Activated naive CD4-positive, alpha-beta T cell treated with Interleukin-2 at 50 U/mL for 16 hours (primary cell): ENCODE results near the gene GRIK5.
"Not testable (repeated sequence)": the region's sequence is repeated elsewhere in the genome, so short reads cannot be mapped to it uniquely, and the experiment has no call there.

ENCODE experiments used
- DNase-seq: peaks from one replicate; pipeline ENCODE4 v3.0.0-alpha.2; 2020

GRIK5 gene

DNA sequence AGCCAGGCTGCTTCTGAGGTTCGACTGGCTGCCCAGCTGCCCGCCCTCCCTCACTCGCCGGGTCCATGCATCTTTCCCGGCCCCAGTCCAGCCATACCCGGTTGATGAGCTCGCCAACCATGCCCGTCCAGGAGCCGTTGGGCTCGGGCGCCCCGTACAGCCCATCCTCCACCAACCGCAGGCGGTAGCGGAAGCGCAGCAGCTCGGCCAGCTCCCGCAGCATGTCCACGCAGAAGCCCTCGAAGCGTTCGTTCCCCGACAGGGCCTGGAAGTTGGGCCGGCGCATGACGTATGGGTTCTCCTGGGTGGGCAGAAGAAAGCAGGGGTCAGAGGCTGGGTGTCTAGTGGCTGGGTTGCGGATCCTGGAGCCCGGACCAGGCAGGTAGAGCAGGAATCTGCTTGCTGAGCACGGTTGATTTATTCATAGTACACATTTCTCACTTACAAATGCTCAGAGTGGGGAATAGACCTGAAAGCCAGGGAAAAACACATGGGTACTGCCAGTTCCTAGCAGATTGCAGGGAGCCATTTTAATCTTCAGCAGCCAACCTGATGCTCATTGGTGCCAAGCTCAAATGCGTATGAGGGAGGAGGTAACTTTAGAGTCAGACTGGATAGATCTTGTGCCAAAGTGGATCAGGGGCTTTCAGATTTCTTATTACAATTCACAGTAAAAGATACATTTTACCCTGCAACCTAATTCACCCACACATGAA, 27.4 kb downstream of the GRIK5 start:
- DNase-seq, result no peak

DNA sequence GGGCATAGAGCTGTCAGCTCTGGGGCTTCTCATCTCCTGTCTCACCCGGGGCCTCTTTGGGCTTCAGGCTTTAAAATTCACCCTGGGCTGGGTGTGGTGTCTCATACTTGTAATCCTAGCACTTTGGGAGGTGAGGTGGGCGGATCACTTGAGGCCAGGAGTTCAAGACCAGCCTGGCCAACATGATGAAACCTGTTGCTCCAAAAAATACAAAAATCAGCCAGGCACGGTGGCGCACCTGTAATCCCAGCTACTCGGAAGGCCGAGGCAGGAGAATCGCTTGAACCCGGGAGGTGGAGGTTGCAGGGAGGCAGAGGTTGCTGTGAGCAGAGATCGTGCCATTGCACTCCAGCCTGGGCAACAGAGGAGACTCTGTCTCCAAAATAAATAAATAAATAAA, 29.5 kb downstream of the GRIK5 start:
- DNase-seq, result not testable (repeated sequence)

DNA sequence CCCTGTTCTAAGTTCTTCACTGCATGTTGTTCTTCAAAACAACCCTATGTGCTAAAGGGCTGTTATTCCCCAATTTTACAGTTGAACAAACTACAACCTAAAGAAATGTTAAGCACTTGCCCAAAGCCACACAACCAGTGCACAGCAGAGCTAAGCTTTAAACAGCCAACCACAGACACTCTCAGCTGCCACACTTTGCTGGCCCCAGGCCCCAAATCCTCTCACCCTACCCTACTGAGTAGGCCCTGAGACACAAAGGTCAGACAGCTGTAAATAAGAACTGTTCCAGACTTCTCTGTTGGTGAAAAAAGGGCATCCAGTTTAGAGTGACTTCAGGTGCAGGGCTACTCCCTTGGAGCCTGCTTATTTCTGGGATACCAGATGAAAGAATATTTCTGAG, 30.0 kb downstream of the GRIK5 start:
- no peak for DNase-seq

DNA sequence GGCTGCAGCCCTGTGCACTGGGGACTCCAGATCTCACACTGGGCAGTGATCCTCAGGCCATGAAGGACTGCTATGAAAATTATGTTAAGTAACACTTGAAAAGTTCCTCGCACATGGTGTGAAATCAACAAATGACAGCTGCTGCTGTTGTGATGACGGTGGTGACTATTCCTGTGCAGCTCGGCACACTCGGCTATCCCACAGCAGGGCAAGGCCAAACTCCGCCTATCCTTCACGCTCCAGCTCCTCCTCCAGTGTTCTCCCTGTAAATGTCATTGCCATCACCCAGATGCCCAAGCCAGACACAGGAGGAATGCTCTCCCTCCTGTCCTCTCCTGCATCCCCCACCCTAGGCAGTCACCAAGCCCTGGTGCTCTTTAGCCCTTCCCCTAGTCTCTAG, 31.3 kb downstream of the GRIK5 start:
- DNase-seq, result no peak

DNA sequence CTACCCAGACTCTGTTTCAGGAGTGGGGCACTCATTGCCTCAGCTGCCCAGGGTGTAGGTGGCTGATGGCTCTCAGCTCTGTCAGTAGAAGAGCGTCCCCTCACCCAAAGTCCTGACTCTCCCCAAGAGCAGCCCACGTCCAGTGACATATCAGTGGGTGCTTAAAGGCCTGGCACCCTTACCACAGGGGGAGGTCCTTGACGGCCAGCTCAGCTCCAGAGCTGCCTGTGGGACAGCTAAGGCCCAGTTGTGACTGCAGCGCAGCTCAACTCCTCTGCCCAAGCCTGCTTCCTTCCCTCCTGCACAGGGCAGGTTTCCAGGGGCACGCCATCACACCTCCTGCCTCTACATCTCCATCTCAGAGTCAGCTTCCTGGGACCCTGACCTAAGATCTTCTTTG, 32.4 kb downstream of the GRIK5 start:
- no peak for DNase-seq

DNA sequence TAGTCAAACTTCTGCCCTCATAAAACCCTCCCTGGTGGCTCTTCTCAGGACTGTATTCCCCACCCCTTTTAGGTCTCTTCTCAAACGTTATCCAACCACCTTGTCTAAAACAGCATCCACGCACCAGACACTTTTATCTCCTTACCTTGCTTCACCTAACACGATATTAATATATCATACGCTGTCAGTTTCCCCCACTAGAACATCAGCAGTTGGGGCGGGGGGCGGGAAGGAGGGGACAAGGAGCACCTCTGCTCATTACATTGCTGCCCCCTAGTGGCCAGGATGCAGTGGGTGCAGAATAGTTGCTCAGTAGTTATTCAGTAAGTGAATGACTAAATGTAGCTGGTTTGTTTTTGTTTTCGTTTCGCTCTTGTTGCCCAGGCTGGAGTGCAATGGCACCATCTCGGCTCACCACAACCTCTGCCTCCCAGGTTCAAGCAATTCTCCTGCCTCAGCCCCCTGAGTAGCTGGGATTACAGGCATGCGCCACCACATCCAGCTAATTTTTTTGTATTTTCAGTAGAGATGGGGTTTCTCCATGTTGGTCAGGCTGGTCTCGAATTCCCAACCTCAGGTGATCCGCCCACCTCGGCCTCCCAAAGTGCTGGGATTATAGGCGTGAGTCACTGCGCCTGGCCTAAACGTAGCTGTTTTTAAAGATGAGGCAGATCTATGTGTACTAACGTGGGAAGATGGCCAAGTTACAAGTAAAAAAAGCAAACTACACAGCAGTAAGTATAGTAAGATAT, 35.2 kb downstream of the GRIK5 start:
- peak; percentile 67 for DNase-seq

DNA sequence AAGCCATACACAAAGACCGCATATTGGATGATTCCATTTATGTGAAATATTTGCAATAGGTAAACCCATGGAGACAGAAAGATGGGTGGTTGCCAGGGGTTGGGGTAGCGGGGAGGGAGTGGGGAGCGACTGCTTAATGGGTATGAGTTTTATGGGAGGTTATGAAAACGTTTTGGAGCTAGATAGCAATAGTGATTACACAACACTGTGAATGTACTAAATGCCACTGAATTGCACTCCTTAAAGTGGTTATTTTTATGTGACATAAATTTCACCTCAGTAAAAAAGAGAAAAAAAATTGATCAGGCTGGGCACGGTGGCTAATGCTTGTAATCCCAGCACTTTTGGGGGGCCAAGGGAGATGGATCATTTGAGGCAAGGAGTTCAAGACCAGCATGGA, 36.6 kb downstream of the GRIK5 start:
- no peak for DNase-seq

DNA sequence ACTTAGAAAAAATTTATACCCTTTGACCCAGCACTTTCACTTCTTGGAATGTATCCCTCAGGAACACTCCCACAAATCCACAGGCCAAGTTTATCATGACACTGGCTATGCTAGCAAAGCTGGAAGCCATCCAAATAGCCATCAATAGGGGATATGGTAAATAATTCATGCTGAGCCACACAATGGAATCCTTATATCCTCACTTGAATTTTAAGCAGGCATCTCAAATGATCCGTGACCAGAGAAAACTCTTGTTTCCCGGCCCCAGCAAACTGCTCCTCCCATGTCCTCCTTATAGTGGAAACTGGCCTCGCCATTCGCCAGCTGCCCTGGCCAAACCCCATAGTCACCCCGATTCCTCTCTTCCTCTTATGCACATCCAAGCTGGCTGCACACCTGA, 37.6 kb downstream of the GRIK5 start:
- no peak for DNase-seq

DNA sequence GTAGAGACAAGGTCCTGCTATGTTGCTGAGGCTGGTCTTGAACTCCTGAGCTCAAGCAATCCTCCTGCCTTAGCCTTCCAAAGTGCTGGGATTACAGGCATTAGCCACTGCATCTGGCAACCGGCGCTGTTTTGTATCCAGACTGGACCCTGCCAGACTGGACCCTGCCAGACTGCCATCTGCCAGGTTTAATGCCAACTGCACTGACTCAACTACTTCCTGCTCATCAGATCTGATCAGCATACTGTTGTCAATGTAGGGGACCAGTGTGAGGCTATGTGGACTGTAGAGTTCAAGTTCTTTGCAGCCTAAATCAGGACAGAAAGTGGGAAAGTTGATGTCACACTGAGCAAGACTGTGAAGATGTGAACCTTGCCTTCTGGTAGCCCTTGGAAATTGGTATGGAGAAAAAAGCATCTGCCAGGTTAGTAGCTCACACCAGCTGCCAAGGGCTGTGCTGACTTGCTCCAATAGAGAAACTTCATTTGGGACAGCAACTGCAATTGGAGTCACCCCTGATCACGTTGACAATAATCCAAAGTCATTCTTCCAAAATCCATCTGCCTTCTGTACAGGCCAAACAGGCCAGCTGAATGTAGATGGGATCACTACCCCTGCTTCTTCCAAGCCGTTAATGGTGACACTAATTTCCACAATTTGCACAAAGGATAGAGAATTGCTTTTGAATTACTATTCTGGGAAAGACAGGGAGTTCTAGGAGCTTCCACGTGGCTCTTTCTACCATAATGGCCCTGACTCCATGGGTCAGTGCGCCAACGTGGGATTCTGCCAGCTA, 39.2 kb downstream of the GRIK5 start:
- no peak for DNase-seq

DNA sequence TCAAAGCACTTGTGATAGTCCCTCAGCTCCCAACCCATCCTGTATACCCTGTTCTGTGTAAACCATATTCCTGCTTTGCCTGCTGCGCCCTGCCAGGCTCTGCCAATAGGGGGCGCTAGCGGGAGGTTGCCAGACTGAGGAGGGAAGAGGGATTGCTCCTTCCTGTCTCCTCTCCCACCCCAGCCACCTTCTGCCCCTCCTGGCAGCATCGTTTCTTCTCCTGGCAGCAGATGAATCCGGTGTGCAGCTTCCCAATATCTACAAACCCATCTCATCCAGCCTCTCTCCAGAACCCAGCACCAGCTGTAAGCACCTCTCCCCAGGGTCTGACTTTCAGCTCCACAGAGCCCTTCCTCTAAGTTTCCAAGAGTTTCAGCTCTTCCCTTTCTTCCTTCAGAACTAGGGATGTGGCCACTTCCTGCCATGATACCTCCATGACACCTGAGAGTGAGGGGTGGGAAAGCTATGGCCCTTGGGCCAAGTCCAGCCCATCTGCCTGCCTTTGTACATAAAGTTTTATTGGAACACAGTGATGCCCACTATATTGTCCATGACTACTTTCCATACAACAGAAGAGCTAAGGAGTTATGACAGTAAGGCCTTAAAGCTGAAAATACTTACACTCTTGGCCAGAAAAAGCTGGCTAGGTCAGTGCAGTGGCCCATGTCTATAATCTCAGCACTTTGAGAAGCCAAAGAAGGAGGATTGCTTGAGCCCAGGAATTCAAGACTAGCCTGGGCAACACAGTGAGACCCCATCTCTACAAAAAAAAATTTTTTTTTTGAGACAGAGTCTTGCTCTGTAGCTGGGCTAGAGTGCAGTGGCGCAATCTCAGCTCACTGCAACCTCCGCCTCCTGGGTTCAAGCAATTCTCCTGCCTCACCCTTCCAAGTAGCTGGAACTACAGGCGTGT, 41.4 kb downstream of the GRIK5 start:
- peak; percentile 10 for DNase-seq

DNA sequence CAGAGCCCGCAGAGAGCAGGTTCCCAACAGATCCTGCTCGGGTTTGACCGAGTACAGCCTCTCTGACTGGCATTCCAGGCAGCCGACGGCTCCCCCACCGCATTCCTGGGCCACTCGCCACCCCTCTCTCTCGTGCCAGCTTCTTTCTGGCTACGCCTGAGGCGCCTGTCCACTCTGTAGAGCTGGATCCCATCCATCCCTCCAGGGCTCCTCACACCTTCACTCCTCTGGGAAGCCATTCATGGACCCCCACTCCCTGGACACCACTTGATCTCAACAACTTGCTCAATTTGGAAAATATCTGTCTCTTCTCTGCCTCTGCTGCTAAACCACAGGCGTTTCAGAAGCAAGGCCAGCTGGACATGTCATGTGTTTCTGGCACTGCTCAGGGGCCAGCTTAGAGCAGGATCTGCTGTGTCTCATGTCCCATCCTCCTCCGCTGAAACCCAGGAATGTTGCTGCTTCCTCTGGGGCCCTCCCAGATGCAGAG, 45.3 kb downstream of the GRIK5 start:
- DNase-seq, result no peak

DNA sequence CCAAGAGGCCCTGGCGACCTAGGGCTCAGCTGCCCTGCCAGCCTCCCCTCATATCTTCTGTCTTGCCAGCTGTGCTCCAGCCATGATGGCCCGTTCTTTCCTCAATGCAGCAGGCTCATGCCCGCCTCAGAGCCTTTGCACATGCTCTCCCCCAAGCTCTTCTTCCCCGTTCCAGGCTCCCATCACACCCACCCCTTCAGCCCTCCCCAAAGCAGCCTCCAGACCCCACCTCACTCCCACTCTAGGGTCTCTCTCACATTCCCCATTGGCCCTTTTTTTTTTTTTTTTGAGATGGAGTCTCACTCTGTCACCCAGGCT, 46.1 kb downstream of the GRIK5 start:
- DNase-seq, result no peak

DNA sequence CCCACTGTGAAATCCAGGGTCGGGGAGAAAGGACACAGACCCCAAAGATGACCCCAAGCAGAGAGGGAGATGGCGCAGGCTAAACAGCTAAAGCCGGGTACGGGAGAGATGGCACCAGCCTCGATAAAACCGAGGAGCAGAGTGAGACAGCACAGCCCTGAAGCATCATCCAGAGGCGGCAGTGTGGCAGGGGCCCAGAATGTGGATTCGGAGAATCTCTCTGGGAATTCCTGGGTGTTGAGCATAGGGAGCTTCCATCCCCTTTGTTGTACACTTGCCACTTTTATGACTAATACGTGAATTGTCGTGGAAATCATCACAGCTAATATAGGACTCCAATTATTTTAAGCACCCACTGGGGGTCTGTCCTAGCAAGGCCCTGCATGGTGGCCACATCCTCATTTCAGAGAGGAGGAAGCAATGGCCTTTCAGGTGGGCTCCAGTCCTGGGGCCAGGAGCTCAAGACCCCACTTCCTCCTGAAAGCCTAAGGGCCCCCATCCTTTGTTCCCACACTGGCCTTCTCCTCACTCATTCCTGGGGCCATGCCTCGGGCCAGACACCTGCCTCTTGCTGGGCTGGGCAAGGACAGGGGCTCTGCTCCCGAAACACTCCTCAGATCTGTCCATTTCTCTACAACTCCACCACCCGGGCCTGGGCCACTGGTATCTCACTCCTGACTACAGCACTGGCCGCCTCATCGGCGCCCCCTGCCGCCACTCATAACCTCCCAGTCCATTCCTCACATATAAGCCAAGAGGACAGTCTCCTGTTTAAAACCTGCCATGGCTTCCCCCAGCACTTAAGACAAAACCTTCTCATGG, 46.7 kb downstream of the GRIK5 start:
- DNase-seq, result peak; percentile 11

DNA sequence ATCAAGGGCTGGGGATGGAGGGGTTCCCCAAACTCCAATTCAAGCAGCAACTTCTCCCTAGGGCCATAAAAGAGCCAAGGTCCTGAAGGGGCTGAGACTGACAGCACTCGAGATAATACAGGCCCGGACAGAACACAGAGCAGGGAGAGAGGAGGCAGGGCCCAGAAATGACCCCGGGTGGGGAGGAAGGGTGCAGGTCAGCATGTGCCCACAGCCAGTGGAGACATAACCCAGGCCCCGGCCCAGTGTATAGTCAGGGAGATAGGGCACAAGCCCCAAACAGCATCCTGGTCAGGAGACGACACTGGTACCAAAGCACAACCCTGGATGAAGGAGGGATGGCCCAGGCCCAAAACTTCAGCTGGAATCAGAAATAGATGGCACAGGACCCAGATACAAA, 47.4 kb downstream of the GRIK5 start:
- no peak for DNase-seq

DNA sequence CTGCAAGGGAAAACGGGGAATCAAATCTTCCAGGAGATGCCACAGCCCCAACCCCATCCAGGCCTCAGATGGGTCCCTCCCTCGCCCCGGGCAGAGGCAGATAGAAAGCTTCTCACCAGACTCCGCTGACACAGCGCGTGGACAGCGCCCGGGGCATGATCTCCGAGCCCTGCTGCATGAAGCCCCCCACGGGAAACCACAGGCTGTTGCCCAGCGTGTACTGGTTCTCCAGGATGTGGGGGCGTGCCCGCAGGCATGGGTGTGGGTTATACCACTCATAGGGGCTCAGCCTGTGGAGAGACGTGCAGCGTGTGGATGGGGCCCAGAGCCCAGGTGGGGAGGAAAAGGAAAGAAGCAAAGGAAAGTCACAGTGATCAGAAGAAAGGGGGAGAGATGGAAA, 48.8 kb downstream of the GRIK5 start:
- DNase-seq, result no peak

DNA sequence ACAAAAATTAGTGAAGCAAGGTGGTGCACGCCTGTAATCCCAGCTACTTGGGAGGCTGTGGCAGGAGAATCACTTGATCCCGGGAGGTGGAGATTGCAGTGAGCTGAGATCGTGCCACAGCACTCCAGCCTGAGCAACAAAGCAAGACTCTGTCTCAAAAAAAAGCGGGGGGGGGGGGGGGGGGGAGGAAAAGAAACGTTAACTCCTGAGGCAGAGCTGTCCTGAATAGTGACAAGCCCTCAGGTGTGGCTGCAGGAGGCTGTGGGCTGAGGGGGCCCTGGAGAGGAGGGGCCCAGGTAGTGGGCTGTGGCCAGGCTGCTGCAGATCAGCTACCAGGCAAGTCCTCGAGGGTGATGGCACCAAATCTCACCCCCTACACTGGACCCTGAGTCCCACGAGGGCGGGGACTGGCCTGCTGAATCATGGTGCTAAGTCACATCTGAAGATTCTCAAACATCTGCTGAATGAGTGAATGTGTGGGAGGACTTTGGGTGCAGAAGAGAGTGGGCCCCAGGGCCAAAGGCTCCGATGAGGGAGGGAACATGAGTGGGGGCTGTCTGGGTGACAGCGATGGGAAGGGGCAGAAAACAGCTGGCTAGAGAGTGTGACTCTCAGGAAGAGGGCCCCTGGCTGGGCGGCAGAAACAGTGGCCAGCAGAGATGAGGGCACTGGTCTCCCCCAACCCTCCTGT, 51.4 kb downstream of the GRIK5 start:
- DNase-seq, result no peak

DNA sequence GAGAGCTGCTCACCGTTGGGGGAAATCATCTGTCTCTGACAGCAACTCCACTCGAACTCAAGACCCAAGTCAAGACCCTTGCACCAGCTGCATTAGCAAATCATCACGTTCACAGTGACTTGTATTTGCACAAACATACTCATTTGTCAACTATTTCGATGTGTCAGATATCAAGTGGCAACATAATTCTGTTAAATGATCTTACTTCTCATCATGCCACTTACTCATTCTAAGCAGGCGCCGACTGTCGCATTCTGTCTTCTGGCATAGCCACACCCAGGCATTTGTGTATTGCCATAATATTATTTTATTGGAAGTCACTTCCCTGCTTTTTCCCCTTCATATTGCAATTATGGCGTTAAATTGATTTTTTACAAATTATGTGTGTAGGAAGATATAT, 53.0 kb downstream of the GRIK5 start:
- no peak for DNase-seq

DNA sequence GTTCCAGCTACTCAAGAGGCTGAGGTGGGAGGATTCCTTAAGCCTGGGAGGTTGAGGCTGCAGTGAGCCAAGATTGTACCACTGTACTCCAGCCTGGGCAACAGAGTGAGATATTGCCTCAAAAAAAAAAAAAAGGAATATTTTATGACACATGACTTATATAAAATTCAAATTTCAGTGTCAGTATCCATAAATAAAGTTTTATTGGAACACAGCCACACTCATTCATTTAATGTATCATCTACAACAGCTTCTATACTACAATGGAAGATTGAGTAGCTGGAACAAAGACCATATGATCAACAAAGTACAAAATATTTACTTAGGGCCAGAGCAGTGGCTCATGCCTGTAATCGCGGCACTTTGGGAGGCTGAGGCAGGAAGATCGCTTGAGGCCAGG, 57.3 kb downstream of the GRIK5 start:
- DNase-seq, result not testable (repeated sequence)

DNA sequence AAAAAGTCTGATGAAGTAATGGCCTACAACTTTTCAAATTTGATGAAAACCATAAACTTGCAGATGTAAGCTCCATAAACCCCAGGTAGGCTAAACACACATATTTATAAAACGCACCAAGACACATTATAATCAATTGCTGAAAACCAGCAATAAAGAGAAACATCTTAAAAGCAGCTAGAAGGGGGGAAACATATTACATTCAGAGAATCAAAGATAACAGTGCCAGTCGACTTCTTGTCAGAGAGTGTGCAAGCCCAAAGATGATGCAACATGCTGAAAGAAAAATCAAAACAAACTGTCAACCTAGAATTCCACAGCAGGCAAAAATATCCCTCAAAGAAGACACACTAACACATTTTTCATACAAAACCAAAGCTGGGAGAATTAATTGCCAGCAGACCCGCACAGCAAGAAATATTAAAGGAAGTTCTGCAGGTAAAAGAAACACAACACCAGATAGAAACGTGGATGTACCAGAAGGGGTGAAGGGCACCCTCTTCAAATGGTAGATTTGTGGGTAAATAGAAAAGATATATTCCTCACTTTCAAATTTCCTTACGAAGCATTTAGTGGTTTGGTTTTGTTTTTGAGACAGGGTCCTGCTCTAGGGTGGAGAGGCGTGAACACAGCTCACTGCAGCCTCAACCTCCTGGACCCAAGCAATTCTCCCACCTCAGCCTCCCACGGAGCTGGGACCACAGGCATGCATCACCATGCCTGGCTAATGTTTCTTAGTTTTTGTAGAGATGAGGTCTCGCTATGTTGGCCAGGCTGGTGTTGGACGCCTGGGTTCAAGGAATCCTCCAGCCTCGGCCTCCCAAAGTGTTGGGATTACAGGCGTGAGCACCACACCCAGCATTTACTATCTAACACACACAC, 59.5 kb downstream of the GRIK5 start:
- no peak for DNase-seq

DNA sequence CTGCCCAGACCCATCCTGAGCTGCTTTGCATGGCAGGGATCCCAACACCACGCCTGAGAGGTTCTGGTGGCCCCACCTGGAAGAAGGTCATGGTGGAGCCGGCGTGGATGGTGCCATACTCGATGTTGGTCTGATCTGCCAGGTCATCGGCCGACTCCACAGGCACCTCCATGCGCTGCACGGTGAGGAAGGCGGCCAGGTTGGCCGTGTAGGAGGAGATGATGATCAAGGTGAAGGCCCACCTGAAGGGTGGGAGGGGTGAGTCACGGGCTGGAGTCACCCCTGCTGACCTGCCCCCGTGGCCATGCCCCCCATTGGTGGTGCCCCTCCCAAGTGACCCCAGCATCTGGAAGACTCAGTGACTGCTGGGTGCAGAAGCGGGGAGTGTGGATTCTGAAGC, 63.4 kb downstream of the GRIK5 start:
- no peak for DNase-seq
